HCT116 (cell line): ENCODE results near the gene SLC9A9. TPM values are rescaled to one million over a fixed set of nuclear protein-coding genes. Genes with fewer than 3 reads are reported as not detected.

Experiments used
- ATAC-seq: fragments of 200-7000 bp; cut with Tn5 transposase; 2 replicates; pipeline ENCODE4 v1.9.1; 2020; ENCODE audit warnings: mild to moderate bottlenecking, moderate library complexity
- BruUV-seq: library from RNA; stranded (reverse); fragments of 400-500 nt; replicated peaks from 2 replicates; lab custom pipeline; 2021; lab: Mats Ljungman, UMichigan
- CTCF ChIA-PET: fragments of 300-600 bp; sonication (Branson Sonifier 250); formaldehyde crosslinking; loops from one replicate; lab custom pipeline; 2021; ENCODE audit warnings: antibody characterized with exemption; lab: Charles Lee
- POLR2A ChIA-PET: fragments of 300-600, 350-600 bp; sonication (Branson Sonifier 250); formaldehyde crosslinking; loops from one replicate; lab custom pipeline; 2021; ENCODE audit warnings: antibody characterized with exemption; lab: Charles Lee
- RAD21 ChIA-PET, 2 experiments: fragments of 300-600 bp; sonication (Branson Sonifier 250); formaldehyde crosslinking; loops; one replicate each; lab custom pipeline; 2023; ENCODE audit warnings: low total read pairs in 2 of 2; ENCODE audit not compliant: uncharacterized antibody in 2 of 2, unreplicated experiment in 2 of 2, low non-redundant PET in 1 of 2; lab: Charles Lee
- DNase-seq: peaks from one replicate; pipeline ENCODE4 v3.0.0-alpha.2; 2010; ENCODE audit warnings: low read depth, low spot score
- H2AFZ ChIP-seq: fragments of 200-600 bp; shearing (Covaris generic), sonication (generic); 2 replicates; pipeline ENCODE4 v1.6.1; 2017; ENCODE audit warnings: low read depth, mixed run types, mixed read lengths, antibody characterized with exemption, low read length; ENCODE audit not compliant: poor library complexity, severe bottlenecking
- H3K27ac ChIP-seq: 2 replicates; pipeline ENCODE4 v1.5.1; 2012; ENCODE audit warnings: low read depth, low read length
- H3K27me3 ChIP-seq: fragments of 200-600 bp; sonication (generic); 2 replicates; pipeline ENCODE4 v1.6.1; 2016; ENCODE audit warnings: mixed run types, low read length, mixed read lengths; ENCODE audit not compliant: insufficient read depth
- H3K36me3 ChIP-seq, 2 experiments: fragments of 200-500 bp in 1 of 2; fragments of 200-600 bp in 1 of 2; sonication (Bioruptor generic) in 1 of 2; sonication (generic) in 1 of 2; 2 replicates each; pipeline versions ENCODE4 v1.5.1 to v1.6.1; 2014 to 2016; ENCODE audit warnings: low read length in 2 of 2, inconsistent platforms in 1 of 2, mixed read lengths in 1 of 2, mixed run types in 1 of 2; ENCODE audit not compliant: insufficient read depth in 2 of 2, control insufficient read depth in 1 of 2
- H3K4me1 ChIP-seq, 2 experiments: fragments of 200-600 bp in 1 of 2; sonication (generic) in 1 of 2; 2 replicates each; pipeline versions ENCODE4 v1.5.1 to v1.6.1; 2012 to 2017; ENCODE audit warnings: low read length in 2 of 2, inconsistent platforms in 1 of 2, mild to moderate bottlenecking in 1 of 2, mixed read lengths in 1 of 2, mixed run types in 1 of 2, moderate library complexity in 1 of 2; ENCODE audit not compliant: insufficient read depth in 2 of 2, control insufficient read depth in 1 of 2
- H3K4me2 ChIP-seq: fragments of 200-600 bp; sonication (generic); 2 replicates; pipeline ENCODE4 v1.6.1; 2017; ENCODE audit warnings: mixed run types, low read length, mixed read lengths
- H3K4me3 ChIP-seq, 2 experiments: fragments of 200-600 bp in 1 of 2; sonication (generic) in 1 of 2; replicated peaks in 1 of 2; 2 replicates each; pipeline ENCODE4 v1.5.1; 2011 to 2016; ENCODE audit warnings: low read length in 2 of 2, control low read depth in 1 of 2, low read depth in 1 of 2, mild to moderate bottlenecking in 1 of 2, mixed read lengths in 1 of 2, mixed run types in 1 of 2
- H3K79me2 ChIP-seq: fragments of 200-600 bp; sonication (generic); 2 replicates; pipeline ENCODE4 v1.6.1; 2017; ENCODE audit warnings: mild to moderate bottlenecking, mixed run types, low read length, moderate library complexity, mixed read lengths; ENCODE audit not compliant: insufficient read depth
- H3K9ac ChIP-seq: fragments of 200-600 bp; sonication (generic); 2 replicates; pipeline ENCODE4 v1.6.1; 2016; ENCODE audit warnings: low read length, mixed read lengths
- H3K9me2 ChIP-seq: fragments of 200-600 bp; sonication (generic), shearing (Covaris generic); 2 replicates; pipeline ENCODE4 v1.6.1; 2017; ENCODE audit warnings: mixed run types, mild to moderate bottlenecking, moderate library complexity; ENCODE audit not compliant: insufficient read depth
- H3K9me3 ChIP-seq, 2 experiments: fragments of 200-500 bp in 1 of 2; fragments of 200-600 bp in 1 of 2; sonication (Bioruptor generic) in 1 of 2; sonication (generic) in 1 of 2; 2 replicates each; pipeline ENCODE4 v1.6.1; 2014 to 2017; ENCODE audit warnings: low read length in 2 of 2, mixed read lengths in 2 of 2, inconsistent platforms in 1 of 2, low read depth in 1 of 2, mild to moderate bottlenecking in 1 of 2, mixed run types in 1 of 2, moderate library complexity in 1 of 2; ENCODE audit not compliant: control insufficient read depth in 1 of 2, insufficient read depth in 1 of 2
- H4K20me1 ChIP-seq: fragments of 200-600 bp; sonication (generic), shearing (Covaris generic); 2 replicates; pipeline ENCODE4 v1.6.1; 2017; ENCODE audit warnings: mixed run types, mild to moderate bottlenecking, moderate library complexity; ENCODE audit not compliant: insufficient read depth
- CEBPB ChIP-seq: IDR thresholded peaks from 2 replicates; pipeline ENCODE4 v1.6.1; 2012; ENCODE audit warnings: low read depth
- CTCF ChIP-seq, 3 experiments: fragments of 200-600 bp in 1 of 3; sonication (generic) in 1 of 3; IDR thresholded peaks in 2 of 3; conservative IDR thresholded peaks in 1 of 3; 2 replicates each; pipeline ENCODE4 v1.5.1; 2012 to 2017; ENCODE audit warnings: low read depth in 2 of 3, low read length in 2 of 3, antibody characterized with exemption in 1 of 3, borderline replicate concordance in 1 of 3, control low read depth in 1 of 3, mild to moderate bottlenecking in 1 of 3, mixed read lengths in 1 of 3, mixed run types in 1 of 3, moderate library complexity in 1 of 3; ENCODE audit not compliant: insufficient read depth in 1 of 3
- EGR1 ChIP-seq: IDR thresholded peaks from 2 replicates; pipeline ENCODE4 v1.6.1; 2012; ENCODE audit warnings: low read depth
- ELF1 ChIP-seq: IDR thresholded peaks from 2 replicates; pipeline ENCODE4 v1.6.1; 2012; ENCODE audit warnings: low read depth, borderline replicate concordance
- EZH2 ChIP-seq: fragments of 200-600 bp; sonication (generic); IDR thresholded peaks from 2 replicates; pipeline ENCODE4 v1.6.1; 2017; ENCODE audit warnings: antibody characterized with exemption, mixed run types
- FOSL1 ChIP-seq: IDR thresholded peaks from 2 replicates; pipeline ENCODE4 v1.6.1; 2012; ENCODE audit warnings: low read depth
- JUND ChIP-seq: IDR thresholded peaks from 2 replicates; pipeline ENCODE4 v1.6.1; 2012
- MAX ChIP-seq: IDR thresholded peaks from 2 replicates; pipeline ENCODE4 v1.6.1; 2012
- POLR2A ChIP-seq: IDR thresholded peaks from 2 replicates; pipeline ENCODE4 v1.7.0; 2011; ENCODE audit warnings: borderline replicate concordance; ENCODE audit not compliant: insufficient read depth, insufficient read length; ENCODE audit errors: extremely low read depth
- RAD21 ChIP-seq: IDR thresholded peaks from 2 replicates; pipeline ENCODE4 v1.6.1; 2012; ENCODE audit warnings: low read depth, mild to moderate bottlenecking
- REST ChIP-seq: IDR thresholded peaks from 2 replicates; pipeline ENCODE4 v1.6.1; 2012; ENCODE audit warnings: low read depth
- SP1 ChIP-seq: IDR thresholded peaks from 2 replicates; pipeline ENCODE4 v1.6.1; 2012; ENCODE audit warnings: low read depth
- SRF ChIP-seq: IDR thresholded peaks from 2 replicates; pipeline ENCODE4 v1.6.1; 2012; ENCODE audit warnings: low read depth
- TCF7L2 ChIP-seq: IDR thresholded peaks from 2 replicates; pipeline ENCODE4 v1.7.0; 2011; ENCODE audit warnings: borderline replicate concordance, inconsistent platforms; ENCODE audit not compliant: insufficient read depth, insufficient read length; ENCODE audit errors: extremely low read depth
- YY1 ChIP-seq: IDR thresholded peaks from 2 replicates; pipeline ENCODE4 v1.6.1; 2011; ENCODE audit warnings: low read length, low read depth, moderate library complexity, mild to moderate bottlenecking; ENCODE audit not compliant: insufficient replicate concordance; ENCODE audit errors: extremely low read depth
- ZNF274 ChIP-seq: fragments of 200-500 bp; sonication (Bioruptor generic); IDR thresholded peaks from 2 replicates; pipeline ENCODE4 v1.6.1; 2014; ENCODE audit warnings: mild to moderate bottlenecking, low read depth, low read length, inconsistent platforms
- intact Hi-C: fragments of 100-400 bp; cut with micrococcal nuclease; formaldehyde crosslinking; loops from 2 replicates; pipeline ENCODE4 v1.10.0; 2022
- total RNA-seq: library from RNA; stranded (reverse); gene quantifications from one replicate; pipeline ENCODE4 v1.2.1, GENCODE V29; 2021; ENCODE audit not compliant: unreplicated experiment

The SLC9A9 gene
- total RNA-seq, 1 experiment from 2014 or later: 0.20 TPM

GRCh38 chr3:143266927-143267326 is 581.3 kb downstream of the SLC9A9 start:
- H3K4me1 ChIP-seq: no peaks in the 10 kb centered on the region
- no peaks in the 10 kb centered on the region for H3K9me2 ChIP-seq
- RAD21 ChIA-PET: no interaction called here
- no peaks in the 10 kb centered on the region for H3K27me3 ChIP-seq
- H3K27ac ChIP-seq: no peak overlapping the region
- ATAC-seq (no peak), DNase-seq (no peak)
- no peaks in the 10 kb centered on the region for H3K9me3 ChIP-seq
- POLR2A ChIA-PET: no interaction called here
- no peak overlapping the region for H3K4me2 ChIP-seq
- no peak overlapping the region for H3K4me3 ChIP-seq
- no peaks in the 10 kb centered on the region for H3K79me2 ChIP-seq
- no peak overlapping the region for H3K9ac ChIP-seq
- no peaks in the 10 kb centered on the region for H3K36me3 ChIP-seq
- CTCF ChIA-PET: no interaction called here
- no TSS peak for BruUV-seq
- TF ChIP-seq ELF1 (no peak), POLR2A (no peak), SRF (no peak), EGR1 (no peak), SP1 (no peak), ZNF274 (no peak), JUND (no peak), YY1 (no peak), TCF7L2 (no peak), EZH2 (no peak), FOSL1 (no peak), MAX (no peak), RAD21 (no peak), CTCF (IDR thresholded peaks at IDR 0.05 in 2 of 3, conservative IDR thresholded peaks at IDR 0.05 in 1 of 3; ENCODE audit: borderline replicate concordance in 1 of 3, insufficient read depth in 1 of 3, low read depth in 2 of 3, low read length in 2 of 3) (no peak), CEBPB (no peak), REST (no peak)
- H4K20me1 ChIP-seq: no peaks in the 10 kb centered on the region
- intact Hi-C loops: no loop called here
- H2AFZ ChIP-seq: no peak overlapping the region
